ENCODE results near the gene AQP12A. TPM values are rescaled to one million over a fixed set of nuclear protein-coding genes. Genes with fewer than 3 reads are reported as not detected.

AQP12A gene
- total and polyA plus RNA-seq, 9 of the 15 experiments (the other 6 are each of a cell fraction or from before 2014, with no cell fraction given), result not detected

Small RNAs within 50 kb of the gene (small RNA-seq; reads per million reads assigned to genes)
- not detected for gene AC011298.3

Other genes with a start within 250 kb of the AQP12A start
Only the 7 nearest of the 10 such genes appear.
- 7.7 and 8.2 TPM in 2 replicates for gene ANKMY1, start 133.9 kb upstream of the AQP12A start, total RNA-seq (2014; rRNA removed)
- 4.4 and 6.4 TPM in 2 replicates for gene ANKMY1, start 133.9 kb upstream of the AQP12A start, total RNA-seq (2014; rRNA removed; fragmentation: Illumina TruSeq; extraction: Trizol)
- gene ANKMY1, start 133.9 kb upstream of the AQP12A start, total RNA-seq (2015; rRNA removed; fragmentation: Illumina TruSeq; extraction: Trizol), result 10.7 and 12.3 TPM in 2 replicates
- 15.1 and 16.0 TPM in 2 replicates for gene ANKMY1, start 133.9 kb upstream of the AQP12A start, total RNA-seq (2021)
- 13.0 and 18.7 TPM in 2 replicates for gene ANKMY1, start 133.9 kb upstream of the AQP12A start, polyA plus RNA-seq (2011; rRNA removed)
- 12.4 and 13.8 TPM in 2 replicates for gene ANKMY1, start 133.9 kb upstream of the AQP12A start, polyA plus RNA-seq (2014; fragmentation: Illumina TruSeq; extraction: Trizol)
- under 1 TPM; 0.75 to 0.87 TPM for gene ANKMY1, start 133.9 kb upstream of the AQP12A start, polyA plus RNA-seq (2014; fragmentation: Nextera tagmentation; extraction: Ambion mirVana)
- 11.7 and 11.9 TPM in 2 replicates for gene ANKMY1, start 133.9 kb upstream of the AQP12A start, polyA plus RNA-seq (2014; rRNA removed)
- 5.1 and 5.6 TPM in 2 replicates for gene DUSP28, start 131.5 kb upstream of the AQP12A start, total RNA-seq (2014; rRNA removed)
- 4.2 and 5.8 TPM in 2 replicates for gene DUSP28, start 131.5 kb upstream of the AQP12A start, total RNA-seq (2014; rRNA removed; fragmentation: Illumina TruSeq; extraction: Trizol)
- 3.6 and 4.3 TPM in 2 replicates for gene DUSP28, start 131.5 kb upstream of the AQP12A start, total RNA-seq (2015; rRNA removed; fragmentation: Illumina TruSeq; extraction: Trizol)
- 3.3 and 6.3 TPM in 2 replicates for gene DUSP28, start 131.5 kb upstream of the AQP12A start, total RNA-seq (2021)
- 7.5 and 8.1 TPM in 2 replicates for gene DUSP28, start 131.5 kb upstream of the AQP12A start, polyA plus RNA-seq (2011; rRNA removed)
- gene DUSP28, start 131.5 kb upstream of the AQP12A start, polyA plus RNA-seq (2014; fragmentation: Illumina TruSeq; extraction: Trizol), result 4.1 and 4.7 TPM in 2 replicates
- 1 to 10 TPM; 2.8 to 4.2 TPM for gene DUSP28, start 131.5 kb upstream of the AQP12A start, polyA plus RNA-seq (2014; fragmentation: Nextera tagmentation; extraction: Ambion mirVana)
- gene DUSP28, start 131.5 kb upstream of the AQP12A start, polyA plus RNA-seq (2014; rRNA removed), result 4.7 and 5.4 TPM in 2 replicates
- gene RNPEPL1, start 123.4 kb upstream of the AQP12A start, total RNA-seq (2014; rRNA removed), result 15.7 and 25.3 TPM in 2 replicates
- gene RNPEPL1, start 123.4 kb upstream of the AQP12A start, total RNA-seq (2014; rRNA removed; fragmentation: Illumina TruSeq; extraction: Trizol), result 1.7 and 2.5 TPM in 2 replicates
- 7.0 and 7.1 TPM in 2 replicates for gene RNPEPL1, start 123.4 kb upstream of the AQP12A start, total RNA-seq (2015; rRNA removed; fragmentation: Illumina TruSeq; extraction: Trizol)
- gene RNPEPL1, start 123.4 kb upstream of the AQP12A start, total RNA-seq (2021), result 38.3 and 38.7 TPM in 2 replicates
- gene RNPEPL1, start 123.4 kb upstream of the AQP12A start, polyA plus RNA-seq (2011; rRNA removed), result 5.5 and 10.0 TPM in 2 replicates
- 5.6 and 21.3 TPM in 2 replicates for gene RNPEPL1, start 123.4 kb upstream of the AQP12A start, polyA plus RNA-seq (2014; fragmentation: Illumina TruSeq; extraction: Trizol)
- gene RNPEPL1, start 123.4 kb upstream of the AQP12A start, polyA plus RNA-seq (2014; fragmentation: Nextera tagmentation; extraction: Ambion mirVana), result under 1 TPM; 0.07 to 0.45 TPM
- gene RNPEPL1, start 123.4 kb upstream of the AQP12A start, polyA plus RNA-seq (2014; rRNA removed), result 21.9 and 28.2 TPM in 2 replicates
- gene CAPN10, start 105.1 kb upstream of the AQP12A start, total RNA-seq (2014; rRNA removed), result 18.6 and 24.3 TPM in 2 replicates
- gene CAPN10, start 105.1 kb upstream of the AQP12A start, total RNA-seq (2014; rRNA removed; fragmentation: Illumina TruSeq; extraction: Trizol), result 3.7 and 4.1 TPM in 2 replicates
- 10.4 and 14.5 TPM in 2 replicates for gene CAPN10, start 105.1 kb upstream of the AQP12A start, total RNA-seq (2015; rRNA removed; fragmentation: Illumina TruSeq; extraction: Trizol)
- 19.3 and 25.3 TPM in 2 replicates for gene CAPN10, start 105.1 kb upstream of the AQP12A start, total RNA-seq (2021)
- 8.4 and 14.0 TPM in 2 replicates for gene CAPN10, start 105.1 kb upstream of the AQP12A start, polyA plus RNA-seq (2011; rRNA removed)
- gene CAPN10, start 105.1 kb upstream of the AQP12A start, polyA plus RNA-seq (2014; fragmentation: Illumina TruSeq; extraction: Trizol), result 4.7 and 8.9 TPM in 2 replicates
- under 1 TPM; 0.08 to 0.41 TPM for gene CAPN10, start 105.1 kb upstream of the AQP12A start, polyA plus RNA-seq (2014; fragmentation: Nextera tagmentation; extraction: Ambion mirVana)
- gene CAPN10, start 105.1 kb upstream of the AQP12A start, polyA plus RNA-seq (2014; rRNA removed), result 26.1 and 26.8 TPM in 2 replicates
- 0.50 TPM in 1 of 2 replicates, not detected in the other for gene GPR35, start 66.4 kb upstream of the AQP12A start, total RNA-seq (2014; rRNA removed)
- 0.07 TPM in 1 of 2 replicates, not detected in the other for gene GPR35, start 66.4 kb upstream of the AQP12A start, total RNA-seq (2014; rRNA removed; fragmentation: Illumina TruSeq; extraction: Trizol)
- gene GPR35, start 66.4 kb upstream of the AQP12A start, total RNA-seq (2015; rRNA removed; fragmentation: Illumina TruSeq; extraction: Trizol), result 0.29 and 0.34 TPM in 2 replicates
- gene GPR35, start 66.4 kb upstream of the AQP12A start, total RNA-seq (2021), result 0.20 and 0.33 TPM in 2 replicates
- gene GPR35, start 66.4 kb upstream of the AQP12A start, polyA plus RNA-seq (2011; rRNA removed), result 0.04 and 0.19 TPM in 2 replicates
- 0.08 TPM in 1 of 2 replicates, not detected in the other for gene GPR35, start 66.4 kb upstream of the AQP12A start, polyA plus RNA-seq (2014; fragmentation: Illumina TruSeq; extraction: Trizol)
- not detected for gene GPR35, start 66.4 kb upstream of the AQP12A start, polyA plus RNA-seq (2014; fragmentation: Nextera tagmentation; extraction: Ambion mirVana)
- gene GPR35, start 66.4 kb upstream of the AQP12A start, polyA plus RNA-seq (2014; rRNA removed), result 0.12 and 0.29 TPM in 2 replicates
- gene AQP12B, start 9.0 kb upstream of the AQP12A start, total RNA-seq (2014; rRNA removed), result not detected in 2 replicates
- not detected in 2 replicates for gene AQP12B, start 9.0 kb upstream of the AQP12A start, total RNA-seq (2014; rRNA removed; fragmentation: Illumina TruSeq; extraction: Trizol)
- not detected in 2 replicates for gene AQP12B, start 9.0 kb upstream of the AQP12A start, total RNA-seq (2015; rRNA removed; fragmentation: Illumina TruSeq; extraction: Trizol)
- gene AQP12B, start 9.0 kb upstream of the AQP12A start, total RNA-seq (2021), result not detected in 2 replicates
- not detected in 2 replicates for gene AQP12B, start 9.0 kb upstream of the AQP12A start, polyA plus RNA-seq (2011; rRNA removed)
- gene AQP12B, start 9.0 kb upstream of the AQP12A start, polyA plus RNA-seq (2014; fragmentation: Illumina TruSeq; extraction: Trizol), result not detected in 2 replicates
- not detected for gene AQP12B, start 9.0 kb upstream of the AQP12A start, polyA plus RNA-seq (2014; fragmentation: Nextera tagmentation; extraction: Ambion mirVana)
- gene AQP12B, start 9.0 kb upstream of the AQP12A start, polyA plus RNA-seq (2014; rRNA removed), result not detected in 2 replicates
- 0.29 and 0.59 TPM in 2 replicates for gene KIF1A, start 128.4 kb downstream of the AQP12A start, total RNA-seq (2014; rRNA removed)
- gene KIF1A, start 128.4 kb downstream of the AQP12A start, total RNA-seq (2014; rRNA removed; fragmentation: Illumina TruSeq; extraction: Trizol), result 0.33 TPM in 1 of 2 replicates, not detected in the other
- gene KIF1A, start 128.4 kb downstream of the AQP12A start, total RNA-seq (2015; rRNA removed; fragmentation: Illumina TruSeq; extraction: Trizol), result 0.07 and 0.11 TPM in 2 replicates
- gene KIF1A, start 128.4 kb downstream of the AQP12A start, total RNA-seq (2021), result 0.94 and 1.4 TPM in 2 replicates
- 0.39 and 0.45 TPM in 2 replicates for gene KIF1A, start 128.4 kb downstream of the AQP12A start, polyA plus RNA-seq (2011; rRNA removed)
- 0.39 and 1.1 TPM in 2 replicates for gene KIF1A, start 128.4 kb downstream of the AQP12A start, polyA plus RNA-seq (2014; fragmentation: Illumina TruSeq; extraction: Trizol)
- not detected for gene KIF1A, start 128.4 kb downstream of the AQP12A start, polyA plus RNA-seq (2014; fragmentation: Nextera tagmentation; extraction: Ambion mirVana)
- 0.12 and 0.15 TPM in 2 replicates for gene KIF1A, start 128.4 kb downstream of the AQP12A start, polyA plus RNA-seq (2014; rRNA removed)